ENCODE results near the gene SERPINB10. TPM values are rescaled to one million over a fixed set of nuclear protein-coding genes. Genes with fewer than 3 reads are reported as not detected.

The SERPINB10 gene
- total RNA-seq, 1 experiment from 2014 or later, result not detected

GRCh38 chr18:63971320-63972001 lies 63.7 kb downstream of the SERPINB10 start:
- CTCF ChIA-PET, result no interaction called here
- peak overlapping the region; percentile 98 for H3K4me2 ChIP-seq (ENCODE audit: low read length)
- ATAC-seq (no peak), DNase-seq (no peak)
- peak overlapping the region; percentile 97 for H2AFZ ChIP-seq (ENCODE audit: low read length)
- H3K27ac ChIP-seq (ENCODE audit: low read length), result peak overlapping the region; percentile 94
- BruUV-seq (replicated peaks), result TSS peak; percentile 29
- POLR2A ChIA-PET (ENCODE audit: unreplicated experiment), result no interaction called here
- H3K27me3 ChIP-seq (ENCODE audit: low read length), result no peaks in the 10 kb centered on the region
- H3K9ac ChIP-seq (ENCODE audit: low read length), result peak overlapping the region; percentile 90
- no peaks in the 10 kb centered on the region for H3K36me3 ChIP-seq (ENCODE audit: low read depth, low read length)
- H3K79me2 ChIP-seq (ENCODE audit: low read length), result peaks cover 44% of the 10 kb centered on the region
- H4K20me1 ChIP-seq (ENCODE audit: low read length), result peaks cover 3% of the 10 kb centered on the region; the same call in 1 of the 2 replicates
- peaks cover 4% of the 10 kb centered on the region for H3F3A ChIP-seq (ENCODE audit: low read length, unreplicated experiment)
- H3K4me1 ChIP-seq (ENCODE audit: insufficient read depth, low read length), result peaks cover 19% of the 10 kb centered on the region
- peak overlapping the region; percentile 99 for H3K4me3 ChIP-seq (ENCODE audit: low read length)
- intact Hi-C loops (cut with micrococcal nuclease), result no loop called here
- no peaks in the 10 kb centered on the region for H3K9me2 ChIP-seq (replicated peaks; ENCODE audit: low read length)
- H3K9me3 ChIP-seq (ENCODE audit: low read length), result no peaks in the 10 kb centered on the region
- no peak for TF ChIP-seq EZH2 (IDR thresholded peaks at IDR 0.05; ENCODE audit: low read length, unreplicated experiment)
- TF ChIP-seq EZH2phosphoT487 (IDR thresholded peaks at IDR 0.05; ENCODE audit: borderline replicate concordance, low read length), result no peak
- TF ChIP-seq CTCF (conservative IDR thresholded peaks at IDR 0.05; ENCODE audit: low read depth, low read length), result no peak

DNA sequence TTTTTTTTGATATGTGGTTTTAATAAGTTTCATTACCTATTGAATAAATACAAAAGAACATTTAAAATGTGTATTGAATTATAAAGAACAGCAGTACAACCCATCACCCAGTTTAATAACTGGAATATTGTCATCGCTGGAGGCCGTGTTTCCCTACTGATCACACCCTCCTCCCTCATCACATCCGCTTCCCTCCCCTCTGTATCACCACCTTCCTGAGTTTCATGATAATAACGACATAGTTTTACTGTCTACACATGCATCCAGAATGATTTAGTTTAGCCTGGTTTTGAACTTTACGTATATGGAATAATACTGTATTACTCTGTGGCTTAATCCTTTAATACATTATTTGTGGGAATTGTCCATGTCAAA lies 64.2 kb downstream of the SERPINB10 start:
- no peak for DNase-seq
- peaks cover 3% of the 10 kb centered on the region; the same call in 1 of the 2 replicates for H4K20me1 ChIP-seq (ENCODE audit: low read length)
- BruUV-seq (replicated peaks), result no TSS peak
- POLR2A ChIA-PET (ENCODE audit: unreplicated experiment), result no interaction called here
- no peak overlapping the region for H2AFZ ChIP-seq (ENCODE audit: low read length)
- H3K4me3 ChIP-seq (ENCODE audit: low read length), result no peak overlapping the region
- H3K9ac ChIP-seq (ENCODE audit: low read length), result no peak overlapping the region
- peaks cover 47% of the 10 kb centered on the region for H3K79me2 ChIP-seq (ENCODE audit: low read length)
- intact Hi-C loops (cut with micrococcal nuclease), result no loop called here
- H3K4me2 ChIP-seq (ENCODE audit: low read length), result peak overlapping the region; percentile 98; the same call in 1 of the 2 replicates
- H3K36me3 ChIP-seq (ENCODE audit: low read depth, low read length), result no peaks in the 10 kb centered on the region
- peaks cover 19% of the 10 kb centered on the region for H3K4me1 ChIP-seq (ENCODE audit: insufficient read depth, low read length)
- ATAC-seq, result no peak
- H3K9me2 ChIP-seq (replicated peaks; ENCODE audit: low read length), result no peaks in the 10 kb centered on the region
- CTCF ChIA-PET, result no interaction called here
- H3K9me3 ChIP-seq (ENCODE audit: low read length), result no peaks in the 10 kb centered on the region
- H3K27me3 ChIP-seq (ENCODE audit: low read length), result no peaks in the 10 kb centered on the region
- TF ChIP-seq EZH2phosphoT487 (IDR thresholded peaks at IDR 0.05; ENCODE audit: borderline replicate concordance, low read length), result no peak
- no peak for TF ChIP-seq EZH2 (IDR thresholded peaks at IDR 0.05; ENCODE audit: low read length, unreplicated experiment)
- no peak for TF ChIP-seq CTCF (conservative IDR thresholded peaks at IDR 0.05; ENCODE audit: low read depth, low read length)
- H3F3A ChIP-seq (ENCODE audit: low read length, unreplicated experiment), result peaks cover 4% of the 10 kb centered on the region
- H3K27ac ChIP-seq (ENCODE audit: low read length), result no peak overlapping the region

DNA sequence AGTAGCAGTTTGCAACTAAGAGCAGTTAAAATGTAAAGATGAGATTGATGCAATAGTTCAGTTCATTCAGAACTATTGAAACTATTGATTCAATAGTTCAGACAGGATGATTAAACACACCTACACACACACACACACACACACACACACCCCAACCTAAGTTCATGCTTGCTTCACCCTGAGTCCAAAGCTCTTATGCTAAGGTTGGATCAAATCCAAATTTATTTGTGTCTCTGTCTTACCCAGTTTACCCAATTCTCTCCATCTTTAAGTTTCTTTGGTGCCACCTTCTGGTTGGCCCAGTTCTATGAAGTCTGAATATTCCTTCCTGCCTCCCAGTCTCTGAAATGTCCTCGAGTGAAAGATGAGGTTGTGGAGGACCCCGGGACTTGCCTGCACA lies 67.2 kb downstream of the SERPINB10 start:
- H3K9me2 ChIP-seq (replicated peaks; ENCODE audit: low read length), result no peaks in the 10 kb centered on the region
- H3K27me3 ChIP-seq (ENCODE audit: low read length), result no peaks in the 10 kb centered on the region
- H2AFZ ChIP-seq (ENCODE audit: low read length), result no peak overlapping the region
- H3K79me2 ChIP-seq (ENCODE audit: low read length), result peaks cover 50% of the 10 kb centered on the region
- no peak for ATAC-seq
- ChIA-PET POLR2A (ENCODE audit: unreplicated experiment) (interaction anchor here (0.6 kb wide), 1 partner anchor 882 kb away, joined by 3 read pairs; no protein-coding TSS in a partner anchor), CTCF (no interaction called here)
- intact Hi-C loops (cut with micrococcal nuclease), result loop anchor here (1.0 kb wide), 1 partner anchor 12 kb away; no protein-coding TSS in a partner anchor
- H3K4me2 ChIP-seq (ENCODE audit: low read length), result no peak overlapping the region
- H3F3A ChIP-seq (ENCODE audit: low read length, unreplicated experiment), result peaks cover 4% of the 10 kb centered on the region
- no peak overlapping the region for H3K9ac ChIP-seq (ENCODE audit: low read length)
- no peaks in the 10 kb centered on the region for H3K9me3 ChIP-seq (ENCODE audit: low read length)
- H4K20me1 ChIP-seq (ENCODE audit: low read length), result peaks cover 3% of the 10 kb centered on the region; the same call in 1 of the 2 replicates
- H3K4me1 ChIP-seq (ENCODE audit: insufficient read depth, low read length), result peaks cover 12% of the 10 kb centered on the region
- no peak overlapping the region for H3K27ac ChIP-seq (ENCODE audit: low read length)
- peaks cover 4% of the 10 kb centered on the region; the same call in 1 of the 2 replicates for H3K36me3 ChIP-seq (ENCODE audit: low read depth, low read length)
- DNase-seq, result peak; percentile 50
- TF ChIP-seq CTCF (conservative IDR thresholded peaks at IDR 0.05; ENCODE audit: low read depth, low read length), result peak; percentile 61
- no peak for TF ChIP-seq EZH2 (IDR thresholded peaks at IDR 0.05; ENCODE audit: low read length, unreplicated experiment)
- no TSS peak for BruUV-seq (replicated peaks)
- H3K4me3 ChIP-seq (ENCODE audit: low read length), result no peak overlapping the region
